Measurements from ENCODE around the gene CCSER1.

CCSER1 gene

GRCh38 chr4:91630764-91631163 lies 1503.6 kb downstream of the CCSER1 start:
- H3K4me1 Mint-ChIP-seq = no peaks in the 10 kb centered on the region
- H3K27ac Mint-ChIP-seq = no peak overlapping the region
- no peak overlapping the region for H3K4me3 Mint-ChIP-seq
- peaks cover 19% of the 10 kb centered on the region for H3K9me3 Mint-ChIP-seq
- H3K36me3 Mint-ChIP-seq = no peaks in the 10 kb centered on the region
- no peaks in the 10 kb centered on the region for H3K27me3 Mint-ChIP-seq

- H3K9me3 Mint-ChIP-seq = peaks cover 20% of the 10 kb centered on the region
- H3K36me3 Mint-ChIP-seq = no peaks in the 10 kb centered on the region
- no peak overlapping the region for H3K27ac Mint-ChIP-seq
- no peaks in the 10 kb centered on the region for H3K4me1 Mint-ChIP-seq
- no peaks in the 10 kb centered on the region for H3K27me3 Mint-ChIP-seq
- H3K4me3 Mint-ChIP-seq = no peak overlapping the region
Measured at GRCh38 chr4:91631335-91631734, 1504.1 kb downstream of the CCSER1 start.

GRCh38 chr4:91636083-91636482 lies 1508.9 kb downstream of the CCSER1 start:
- Mint-ChIP-seq H3K4me1 (no peaks in the 10 kb centered on the region), H3K4me3 (no peak overlapping the region), H3K36me3 (no peaks in the 10 kb centered on the region), H3K27ac (no peak overlapping the region), H3K9me3 (peaks cover 17% of the 10 kb centered on the region), H3K27me3 (no peaks in the 10 kb centered on the region)

Data from activated naive CD4-positive, alpha-beta T cell treated with anti-CD3 and anti-CD28 coated beads, Interleukin-2, amount 50 U/mL, for 24 hours (primary cell).